GM12864 (cell line): ENCODE results near the gene GPR137.

Experiments used
- DNase-seq: peaks from one replicate; pipeline ENCODE4 v3.0.0-alpha.2; 2011; ENCODE audit warnings: low read depth
- H3K4me3 ChIP-seq: 2 replicates; pipeline ENCODE4 v1.5.1; 2011; ENCODE audit warnings: mild to moderate bottlenecking, low read depth, low read length, control low read depth
- TF ChIP-seq, protein P1 (sequence below): IDR thresholded peaks from 2 replicates; pipeline ENCODE4 v1.5.1; 2011; ENCODE audit warnings: low read depth, mild to moderate bottlenecking, moderate library complexity, low read length, control low read depth, inconsistent platforms; ENCODE audit errors: missing control alignments

GPR137 gene

DNA sequence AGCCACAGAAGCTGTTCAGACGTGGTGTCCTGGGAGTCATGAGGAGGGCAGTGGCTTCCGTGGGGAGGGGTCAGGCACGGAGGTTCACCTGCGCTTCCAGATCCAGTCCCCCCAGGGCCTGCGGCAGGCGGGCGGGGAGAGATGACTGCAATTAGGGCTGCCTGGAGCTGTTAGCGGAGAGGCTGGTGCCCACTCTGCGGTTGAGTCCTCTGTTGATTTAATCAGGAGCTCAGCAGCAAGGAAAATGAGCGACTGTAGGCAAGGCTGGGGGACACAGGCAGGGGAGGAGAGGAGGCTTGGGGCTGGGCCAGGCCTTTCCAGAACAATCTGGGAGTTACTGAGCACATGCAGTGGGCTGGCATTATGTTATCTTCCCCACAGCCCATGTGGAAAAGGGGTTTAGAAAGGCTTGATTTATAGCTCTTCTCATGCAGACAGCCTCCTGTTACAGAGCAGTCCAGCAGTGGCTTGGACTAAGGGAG lies 21.2 kb upstream of the GPR137 start:
- DNase-seq: no peak
- TF ChIP-seq, protein P1, sequence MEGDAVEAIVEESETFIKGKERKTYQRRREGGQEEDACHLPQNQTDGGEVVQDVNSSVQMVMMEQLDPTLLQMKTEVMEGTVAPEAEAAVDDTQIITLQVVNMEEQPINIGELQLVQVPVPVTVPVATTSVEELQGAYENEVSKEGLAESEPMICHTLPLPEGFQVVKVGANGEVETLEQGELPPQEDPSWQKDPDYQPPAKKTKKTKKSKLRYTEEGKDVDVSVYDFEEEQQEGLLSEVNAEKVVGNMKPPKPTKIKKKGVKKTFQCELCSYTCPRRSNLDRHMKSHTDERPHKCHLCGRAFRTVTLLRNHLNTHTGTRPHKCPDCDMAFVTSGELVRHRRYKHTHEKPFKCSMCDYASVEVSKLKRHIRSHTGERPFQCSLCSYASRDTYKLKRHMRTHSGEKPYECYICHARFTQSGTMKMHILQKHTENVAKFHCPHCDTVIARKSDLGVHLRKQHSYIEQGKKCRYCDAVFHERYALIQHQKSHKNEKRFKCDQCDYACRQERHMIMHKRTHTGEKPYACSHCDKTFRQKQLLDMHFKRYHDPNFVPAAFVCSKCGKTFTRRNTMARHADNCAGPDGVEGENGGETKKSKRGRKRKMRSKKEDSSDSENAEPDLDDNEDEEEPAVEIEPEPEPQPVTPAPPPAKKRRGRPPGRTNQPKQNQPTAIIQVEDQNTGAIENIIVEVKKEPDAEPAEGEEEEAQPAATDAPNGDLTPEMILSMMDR: no peak
- no peak overlapping the region for H3K4me3 ChIP-seq

DNA sequence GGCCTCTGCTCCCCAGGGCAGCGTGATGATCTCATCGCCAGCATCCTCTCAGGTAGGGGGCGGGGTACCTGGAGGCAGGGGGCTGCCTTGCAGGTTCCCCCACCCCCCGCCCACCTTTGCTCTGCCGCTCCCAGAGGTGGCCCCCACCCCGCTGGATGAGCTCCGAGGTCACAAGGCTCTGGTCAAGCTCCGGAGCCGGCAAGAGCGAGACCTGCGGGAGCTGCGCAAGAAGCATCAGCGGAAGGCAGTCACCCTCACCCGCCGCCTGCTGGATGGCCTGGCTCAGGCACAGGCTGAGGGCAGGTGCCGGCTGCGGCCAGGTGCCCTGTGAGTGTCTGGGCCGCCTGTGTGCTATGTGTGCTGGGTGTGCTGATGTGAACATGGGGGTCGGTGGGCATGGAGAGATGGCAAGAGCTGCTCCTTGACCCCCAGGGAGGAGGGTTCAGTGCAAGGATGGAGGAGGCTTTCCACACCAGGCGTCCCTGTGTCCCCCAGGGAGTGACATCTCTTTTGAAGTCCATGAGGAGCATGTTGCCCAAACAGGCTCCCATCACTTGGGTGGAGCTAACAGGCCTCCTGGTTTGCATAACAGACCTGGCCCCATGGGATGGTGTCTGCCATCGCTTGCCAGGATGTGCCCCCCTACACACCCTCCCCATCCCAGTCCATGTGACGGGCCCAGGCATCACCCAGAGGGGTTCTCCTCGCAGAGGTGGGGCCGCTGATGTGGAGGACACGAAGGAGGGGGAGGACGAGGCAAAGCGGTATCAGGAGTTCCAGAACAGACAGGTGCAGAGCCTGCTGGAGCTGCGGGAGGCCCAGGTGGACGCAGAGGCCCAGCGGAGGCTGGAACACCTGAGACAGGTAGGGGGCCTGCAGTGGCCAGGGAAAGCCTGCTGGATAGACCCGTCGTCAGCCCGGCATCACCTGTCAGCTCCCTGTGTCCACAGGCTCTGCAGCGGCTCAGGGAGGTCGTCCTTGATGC lies 20.2 kb upstream of the GPR137 start:
- H3K4me3 ChIP-seq: no peak overlapping the region
- TF ChIP-seq, protein P1: no peak

DNA sequence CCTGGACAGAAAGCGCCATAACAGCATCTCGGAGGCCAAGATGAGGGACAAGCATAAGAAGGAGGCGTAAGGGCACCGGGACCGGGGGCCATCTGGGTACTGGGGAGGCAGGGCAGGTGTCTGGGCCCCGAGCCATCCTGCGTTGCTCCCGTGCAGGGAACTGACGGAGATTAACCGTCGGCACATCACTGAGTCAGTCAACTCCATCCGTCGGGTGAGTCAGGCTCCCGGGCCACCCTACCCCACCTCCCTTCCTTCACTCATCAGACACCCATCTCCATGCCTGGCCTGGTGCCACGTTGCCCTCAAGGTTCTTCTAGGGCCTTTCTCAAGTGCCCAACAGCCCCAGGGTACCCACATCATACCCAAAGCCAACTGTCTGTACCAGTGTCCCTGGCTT lies 19.3 kb upstream of the GPR137 start:
- H3K4me3 ChIP-seq: no peak overlapping the region
- TF ChIP-seq, protein P1: no peak
- no peak for DNase-seq

More for the DNA sequence above, 20.2 kb upstream of the GPR137 start:
- no peak for DNase-seq

DNA sequence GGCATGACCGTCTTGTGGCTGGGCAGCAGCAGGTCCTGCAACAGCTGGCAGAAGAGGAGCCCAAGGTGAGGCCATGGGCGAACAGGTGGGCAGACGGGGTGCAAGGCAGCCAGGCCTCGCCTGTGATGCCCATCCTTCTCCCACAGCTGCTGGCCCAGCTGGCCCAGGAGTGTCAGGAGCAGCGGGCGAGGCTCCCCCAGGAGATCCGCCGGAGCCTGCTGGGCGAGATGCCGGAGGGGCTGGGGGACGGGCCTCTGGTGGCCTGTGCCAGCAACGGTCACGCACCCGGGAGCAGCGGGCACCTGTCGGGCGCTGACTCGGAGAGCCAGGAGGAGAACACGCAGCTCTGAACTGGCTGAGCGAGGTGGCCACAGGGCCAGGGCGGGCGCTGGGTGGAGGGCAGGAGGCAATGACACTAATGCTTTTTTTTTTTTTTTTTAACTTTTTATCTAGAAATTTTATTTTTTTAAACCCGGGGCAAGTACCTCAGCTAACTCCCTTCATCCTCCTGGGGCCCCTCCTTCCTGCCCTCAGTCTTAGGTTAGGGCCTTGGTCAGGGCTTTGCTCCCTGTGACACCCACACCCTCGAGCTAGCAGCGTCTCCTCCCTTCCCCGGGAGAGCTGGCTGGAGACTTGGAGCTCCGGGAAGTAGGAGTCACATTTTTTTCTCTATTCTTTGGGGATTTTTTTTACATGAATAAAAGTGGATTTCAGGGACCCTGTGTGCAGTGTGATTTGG lies 18.3 kb upstream of the GPR137 start:
- no peak overlapping the region for H3K4me3 ChIP-seq
- TF ChIP-seq, protein P1: no peak
- no peak for DNase-seq

DNA sequence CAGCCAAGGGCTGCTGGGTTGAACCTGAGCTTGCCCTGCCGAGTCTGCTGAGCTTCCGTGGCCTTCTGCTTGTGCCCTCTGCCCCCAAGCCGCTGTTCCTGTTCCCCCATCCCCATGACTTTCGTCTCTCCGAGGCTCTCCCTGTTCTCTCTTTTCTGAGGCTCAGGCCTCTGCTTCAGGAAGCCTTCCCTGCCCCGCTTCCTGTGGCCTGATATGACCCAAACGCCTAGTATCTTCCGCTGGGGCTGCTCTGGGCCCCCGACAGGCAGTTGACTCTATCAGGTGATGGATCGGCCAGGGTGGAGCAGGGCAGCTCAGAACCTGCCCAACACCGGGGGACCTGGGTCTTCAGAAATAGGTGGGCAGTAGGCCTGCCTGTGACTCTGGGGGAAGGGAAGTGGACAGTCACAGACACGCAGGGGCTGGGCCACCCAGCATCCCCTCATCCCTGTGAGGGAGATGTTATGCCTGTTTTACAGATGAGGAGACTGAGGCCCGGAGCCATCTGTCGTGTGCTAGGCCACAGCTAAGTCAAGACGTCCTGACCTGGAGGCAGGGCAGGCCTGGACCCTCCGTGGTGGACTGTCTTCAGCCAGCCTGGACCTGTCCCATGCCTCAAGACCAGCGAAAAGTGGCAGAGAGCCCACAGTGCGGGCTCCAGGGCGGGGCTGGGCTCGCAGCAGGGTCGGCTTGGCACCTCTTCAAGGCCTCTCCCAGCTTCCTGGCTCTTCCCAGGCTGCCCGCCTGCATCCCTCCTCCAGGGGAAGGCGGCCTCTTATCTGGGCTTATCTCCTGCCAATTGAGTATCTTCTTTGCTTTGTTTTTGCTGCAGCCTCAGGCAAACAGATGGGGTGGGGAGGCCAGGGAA lies 17.4 kb upstream of the GPR137 start:
- H3K4me3 ChIP-seq: peak overlapping the region; percentile 87
- TF ChIP-seq, protein P1: no peak
- DNase-seq: no peak

DNA sequence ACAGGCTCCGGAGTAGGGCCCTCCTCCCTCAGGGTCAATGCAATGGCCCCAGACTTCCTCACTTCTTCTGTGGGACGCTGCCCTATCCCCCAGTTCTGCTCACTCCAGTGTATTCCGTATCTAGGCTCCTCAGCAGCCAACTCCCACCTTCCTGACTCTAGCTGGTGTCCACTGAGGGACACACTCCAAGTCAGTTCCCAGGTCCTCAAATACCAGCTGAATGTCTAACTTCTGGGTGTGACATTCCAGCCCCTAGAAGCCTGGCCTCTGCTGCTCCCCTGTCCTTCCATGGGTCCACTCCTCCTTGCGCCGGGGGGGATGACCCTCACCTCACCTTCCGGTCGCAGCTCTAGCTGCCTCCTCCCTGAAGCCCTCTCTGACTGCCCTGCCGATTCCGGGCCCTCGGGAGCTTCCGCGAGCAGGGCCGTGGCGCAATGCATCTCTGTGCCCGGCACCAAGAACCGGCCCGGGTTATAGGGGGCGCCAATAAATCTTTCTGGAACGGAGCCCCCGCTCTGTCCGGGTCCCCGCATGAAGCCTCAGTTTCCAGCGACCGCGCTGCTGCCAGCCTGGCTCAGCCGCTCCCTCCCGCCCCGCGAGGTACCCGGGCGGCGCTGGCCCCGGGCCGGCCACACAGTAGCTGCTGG lies 16.6 kb upstream of the GPR137 start:
- TF ChIP-seq, protein P1: peak; percentile 7
- DNase-seq: no peak
- H3K4me3 ChIP-seq: peak overlapping the region; percentile 87
